Measurements from ENCODE around the gene RHEB. TPM values are rescaled to one million over a fixed set of nuclear protein-coding genes. Genes with fewer than 3 reads are reported as not detected.

The RHEB gene
- total and polyA plus RNA-seq, 11 donors = 81.4 to 155 (median 106) TPM

GRCh38 chr7:151518105-151518946 lies 1.4 kb downstream of the RHEB start:
- Histone ChIP-seq H3K4me1 (peaks cover 0 to 58% (median 33%) of the 10 kb centered on the region in 12 donors), H3K36me3 (no peaks in the 10 kb centered on the region), H3K27ac (peak overlapping the region; percentile 91 to 100 (median 98)), H3K27me3 (no peaks in the 10 kb centered on the region), H3K4me3 (peak overlapping the region; percentile 55 to 98 (median 79)), H3K9me3 (no peaks in the 10 kb centered on the region)
- ATAC-seq = peak in 3 of 4 donors; percentile 2 to 33 (median 28)
- intact Hi-C loops (cut with DNase I) = loop anchor here in 6 of 10 donors (2.0 to 10.0 kb wide), 7 partner anchors 36 to 1074 kb away; no protein-coding TSS in a partner anchor
- TF ChIP-seq CTCF (IDR thresholded peaks at IDR 0.05) = peak in 2 of 12 donors; percentile 13 to 17
- peak in 1 of 2 donors; percentile 31 for TF ChIP-seq POLR2A (IDR thresholded peaks at IDR 0.05)
- WGBS, 4 donors = 2 to 3% (median 2%) methylated on average over 31 to 36 of the region's 36 CpGs
- peak; percentile 55 to 81 (median 59) for DNase-seq

- 46 to 55% (median 52%) methylated on average over 7 of the region's 7 CpGs for WGBS, 4 donors
- peaks cover 0 to 64% (median 40%) of the 10 kb centered on the region in 12 donors for H3K4me1 ChIP-seq
- no peaks in the 10 kb centered on the region for H3K27me3 ChIP-seq
Measured at GRCh38 chr7:151517601-151518104, 2.0 kb downstream of the RHEB start.

GRCh38 chr7:151515276-151515565 lies 4.5 kb downstream of the RHEB start:
- intact Hi-C loops (cut with DNase I) = loop anchor here in 5 of 10 donors (5.0 to 10.0 kb wide), 6 partner anchors 33 to 1070 kb away; no protein-coding TSS in a partner anchor
- ATAC-seq (no peak), DNase-seq (no peak)
- TF ChIP-seq CTCF (IDR thresholded peaks at IDR 0.05) (no peak), POLR2A (IDR thresholded peaks at IDR 0.05) (no peak)
- no peaks in the 10 kb centered on the region for H3K9me3 ChIP-seq
- H3K4me3 ChIP-seq = no peak overlapping the region
- no peaks in the 10 kb centered on the region for H3K36me3 ChIP-seq
- H3K4me1 ChIP-seq = peaks cover 0 to 79% (median 45%) of the 10 kb centered on the region in 12 donors
- no peaks in the 10 kb centered on the region for H3K27me3 ChIP-seq
- peak overlapping the region in 2 of 12 donors; percentile 51 to 98 for H3K27ac ChIP-seq

More at GRCh38 chr7:151517601-151518104, 2.0 kb downstream of the RHEB start:
- ATAC-seq (no peak), DNase-seq (no peak)
- no peaks in the 10 kb centered on the region for H3K36me3 ChIP-seq
- H3K4me3 ChIP-seq = peak overlapping the region; percentile 55 to 98 (median 79)
- TF ChIP-seq POLR2A (IDR thresholded peaks at IDR 0.05) = no peak
- H3K9me3 ChIP-seq = no peaks in the 10 kb centered on the region
- H3K27ac ChIP-seq = peak overlapping the region in 11 of 12 donors; percentile 37 to 100 (median 97)
- intact Hi-C loops (cut with DNase I) = loop anchor here in 6 of 10 donors (2.0 to 10.0 kb wide), 7 partner anchors 35 to 1073 kb away; no protein-coding TSS in a partner anchor

GRCh38 chr7:151514461-151515275 lies 5.0 kb downstream of the RHEB start:
- DNase-seq = no peak
- Histone ChIP-seq H3K36me3 (no peaks in the 10 kb centered on the region), H3K4me1 (peaks cover 0 to 83% (median 50%) of the 10 kb centered on the region in 12 donors), H3K9me3 (no peaks in the 10 kb centered on the region), H3K27ac (peak overlapping the region in 2 of 12 donors; percentile 51 to 98), H3K4me3 (no peak overlapping the region), H3K27me3 (no peaks in the 10 kb centered on the region)
- intact Hi-C loops (cut with DNase I) = loop anchor here in 8 of 10 donors (5.0 to 10.0 kb wide), 7 partner anchors 32 to 1070 kb away; no protein-coding TSS in a partner anchor
- WGBS, 4 donors = 85 to 91% (median 87%) methylated on average over 6 of the region's 6 CpGs
- no peak for TF ChIP-seq POLR2A (IDR thresholded peaks at IDR 0.05)
- TF ChIP-seq CTCF (IDR thresholded peaks at IDR 0.05) = no peak
- ATAC-seq = no peak

All from heart left ventricle (tissue), 16 donors.